ENCODE measurements around the gene LINC01488. TPM values are rescaled to one million over a fixed set of nuclear protein-coding genes. Genes with fewer than 3 reads are reported as not detected.

Gene LINC01488
- total RNA-seq, 1 experiment from 2014 or later, result not detected

- H2AFZ ChIP-seq (ENCODE audit: low read depth, low read length, poor library complexity, severe bottlenecking), result no peak overlapping the region
- no TSS peak for BruUV-seq (replicated peaks)
- ChIA-PET RAD21 (ENCODE audit: low non-redundant PET in 1 of 2, low total read pairs in 2 of 2, uncharacterized antibody in 2 of 2, unreplicated experiment in 2 of 2) (no interaction called here), POLR2A (interaction anchor here (1.1 kb wide), 1 partner anchor 11 kb away, joined by 3 read pairs; no protein-coding TSS in a partner anchor), CTCF (no interaction called here)
- no peak overlapping the region for H3K27ac ChIP-seq (ENCODE audit: low read depth, low read length)
- no peaks in the 10 kb centered on the region for H3K9me2 ChIP-seq (ENCODE audit: insufficient read depth)
- H3K9ac ChIP-seq (ENCODE audit: low read length), result no peak overlapping the region
- H3K9me3 ChIP-seq (ENCODE audit: control insufficient read depth in 1 of 2, insufficient read depth in 1 of 2, low read depth in 1 of 2, low read length in 2 of 2), result no peaks in the 10 kb centered on the region
- H3K79me2 ChIP-seq (ENCODE audit: insufficient read depth, low read length), result no peaks in the 10 kb centered on the region
- H3K4me3 ChIP-seq (replicated peaks in 1 of 2; ENCODE audit: low read depth in 1 of 2, low read length in 2 of 2), result no peak overlapping the region
- H4K20me1 ChIP-seq (ENCODE audit: insufficient read depth), result no peaks in the 10 kb centered on the region
- TF ChIP-seq FOSL1 (IDR thresholded peaks at IDR 0.05; ENCODE audit: low read depth), result no peak
- TF ChIP-seq RAD21 (IDR thresholded peaks at IDR 0.05; ENCODE audit: low read depth), result no peak
- no peak for TF ChIP-seq SRF (IDR thresholded peaks at IDR 0.05; ENCODE audit: low read depth)
- TF ChIP-seq YY1 (IDR thresholded peaks at IDR 0.05; ENCODE audit: extremely low read depth, insufficient replicate concordance, low read depth, low read length), result no peak
- no peak for TF ChIP-seq ZNF274 (IDR thresholded peaks at IDR 0.05; ENCODE audit: low read depth, low read length)
- TF ChIP-seq POLR2AphosphoS5 (IDR thresholded peaks at IDR 0.05; ENCODE audit: low read depth, low read length), result no peak
- no peak for TF ChIP-seq ATF3 (IDR thresholded peaks at IDR 0.05)
- no peak for TF ChIP-seq EZH2phosphoT487 (IDR thresholded peaks at IDR 0.05; ENCODE audit: borderline replicate concordance)
- TF ChIP-seq, protein P1, sequence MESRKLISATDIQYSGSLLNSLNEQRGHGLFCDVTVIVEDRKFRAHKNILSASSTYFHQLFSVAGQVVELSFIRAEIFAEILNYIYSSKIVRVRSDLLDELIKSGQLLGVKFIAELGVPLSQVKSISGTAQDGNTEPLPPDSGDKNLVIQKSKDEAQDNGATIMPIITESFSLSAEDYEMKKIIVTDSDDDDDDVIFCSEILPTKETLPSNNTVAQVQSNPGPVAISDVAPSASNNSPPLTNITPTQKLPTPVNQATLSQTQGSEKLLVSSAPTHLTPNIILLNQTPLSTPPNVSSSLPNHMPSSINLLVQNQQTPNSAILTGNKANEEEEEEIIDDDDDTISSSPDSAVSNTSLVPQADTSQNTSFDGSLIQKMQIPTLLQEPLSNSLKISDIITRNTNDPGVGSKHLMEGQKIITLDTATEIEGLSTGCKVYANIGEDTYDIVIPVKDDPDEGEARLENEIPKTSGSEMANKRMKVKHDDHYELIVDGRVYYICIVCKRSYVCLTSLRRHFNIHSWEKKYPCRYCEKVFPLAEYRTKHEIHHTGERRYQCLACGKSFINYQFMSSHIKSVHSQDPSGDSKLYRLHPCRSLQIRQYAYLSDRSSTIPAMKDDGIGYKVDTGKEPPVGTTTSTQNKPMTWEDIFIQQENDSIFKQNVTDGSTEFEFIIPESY (IDR thresholded peaks at IDR 0.05; ENCODE audit: extremely low read depth, insufficient replicate concordance, low read length), result no peak
- TF ChIP-seq POLR2A (IDR thresholded peaks at IDR 0.05; ENCODE audit: borderline replicate concordance, extremely low read depth, insufficient read depth, insufficient read length), result no peak
- no peak for TF ChIP-seq CBX3 (IDR thresholded peaks at IDR 0.05; ENCODE audit: low read depth)
- peaks cover 37 to 60% of the 10 kb centered on the region in 2 experiments for H3K4me1 ChIP-seq (ENCODE audit: control insufficient read depth in 1 of 2, insufficient read depth in 2 of 2, low read length in 2 of 2)
- ATAC-seq, result no peak
- no peaks in the 10 kb centered on the region for H3K36me3 ChIP-seq (ENCODE audit: control insufficient read depth in 1 of 2, insufficient read depth in 2 of 2, low read length in 2 of 2)
- no peak for DNase-seq (ENCODE audit: low read depth, low spot score)
- no peak overlapping the region for H3K4me2 ChIP-seq (ENCODE audit: low read length)
- intact Hi-C loops (cut with micrococcal nuclease), result loop anchor here (5.0 kb wide), 1 partner anchor 144 kb away; no protein-coding TSS in a partner anchor
- H3K27me3 ChIP-seq (ENCODE audit: insufficient read depth, low read length), result no peaks in the 10 kb centered on the region
Measured at GRCh38 chr11:69440876-69441275, 40.6 kb upstream of the LINC01488 start.
